Adipose tissue (tissue), 3 donors: ENCODE measurements around the gene SUFU. TPM values are rescaled to one million over a fixed set of nuclear protein-coding genes. Genes with fewer than 3 reads are reported as not detected.

Experiments
- polyA plus RNA-seq, 3 donors: library from polyadenylated mRNA; stranded (reverse); fragments of 200-250 nt; gene quantifications; one replicate each; pipeline ENCODE4 v1.2.3, GENCODE V29; 2013
- donor health status: healthy with polysubstance abuse.
- donor health status: Bipolar disorder and iron deficiency.
- donor health status: healthy.

Gene SUFU
- polyA plus RNA-seq, 3 donors = 2.7 to 5.3 (median 3.6) TPM

Other genes with a start within 250 kb of the SUFU start
- gene NFKB2, start 108.3 kb upstream of the SUFU start, polyA plus RNA-seq = 10 to 100 TPM; 16.1 to 64.8 (median 18.8) TPM
- gene PSD, start 85.2 kb upstream of the SUFU start, polyA plus RNA-seq = 1 to 10 TPM in 2 of 3 donors, under 1 TPM in 1; 0.83 to 2.7 (median 1.2) TPM
- gene FBXL15, start 83.1 kb upstream of the SUFU start, polyA plus RNA-seq = 10 to 100 TPM in 2 of 3 donors, 1 to 10 TPM in 1; 8.9 to 19.5 (median 18.3) TPM
- gene CUEDC2, start 71.4 kb upstream of the SUFU start, polyA plus RNA-seq = 10 to 100 TPM; 37.6 to 61.4 (median 59.0) TPM
- under 1 TPM in 2 of 3 donors, not detected in 1; 0.06 to 0.44 TPM for gene C10orf95, start 52.4 kb upstream of the SUFU start, polyA plus RNA-seq
- 10 to 100 TPM; 28.7 to 69.2 (median 61.5) TPM for gene ACTR1A, start 1.3 kb upstream of the SUFU start, polyA plus RNA-seq
- 100 to 1,000 TPM in 2 of 3 donors, 10 to 100 TPM in 1; 76.1 to 174 (median 115) TPM for gene TRIM8, start 140.5 kb downstream of the SUFU start, polyA plus RNA-seq
- 10 to 100 TPM in 1 of 3 donors, 1 to 10 TPM in 2; 4.9 to 12.6 (median 6.8) TPM for gene ARL3, start 210.4 kb downstream of the SUFU start, polyA plus RNA-seq
- gene SFXN2, start 210.7 kb downstream of the SUFU start, polyA plus RNA-seq = 10 to 100 TPM in 2 of 3 donors, 1 to 10 TPM in 1; 3.0 to 11.5 (median 10.8) TPM
- gene WBP1L, start 240.0 kb downstream of the SUFU start, polyA plus RNA-seq = 10 to 100 TPM; 13.4 to 64.1 (median 36.3) TPM